Left cardiac atrium (tissue), 4 donors: ENCODE measurements around the gene PTK6. TPM values are rescaled to one million over a fixed set of nuclear protein-coding genes. Genes with fewer than 3 reads are reported as not detected.
A peak's percentile ranks its signal among the peaks of the same experiment; 100 is the strongest.
"Not testable (repeated sequence)": the region's sequence is repeated elsewhere in the genome, so short reads cannot be mapped to it uniquely, and the experiment has no call there.

Experiments
- ATAC-seq, 2 donors: fragments of 200-7000 bp; cut with Tn5 transposase; one replicate each; pipeline ENCODE4 v1.9.1; 2020; ENCODE audit warnings: mild to moderate bottlenecking in 2 of 2, moderate library complexity in 2 of 2
- DNase-seq: peaks from one replicate; pipeline ENCODE4 v3.0.0-alpha.2; 2020
- intact Hi-C, 2 donors: fragments of 100-400 bp; cut with DNase I; formaldehyde crosslinking; loops; one replicate each; pipeline versions ENCODE4 v1.14.1 to v1.15.1; 2022 to 2023
- total RNA-seq, 2 donors: library from RNA; stranded (reverse); fragmentation: NEBNext Ultra II Directional; extraction: Animal tissue kit (Norgen Biotek cat#: 25700); gene quantifications; one replicate each; pipeline ENCODE4 v1.2.1, GENCODE V29; 2021
- donor health status: DM: no; HTN: yes; CAD: no.
- donor health status: DM: no; HTN: yes; CAD: no; lungs with severe emphysema.
- donor health status: DM: yes; HTN: yes; CAD: no.
- donor health status: Dilated cardiomyopathy.

Gene PTK6
- total RNA-seq, 2 donors from 2014 or later, result 0.29 TPM; not detected in 1

GRCh38 chr20:63521602-63522001, 15.6 kb downstream of the PTK6 start:
- DNase-seq, result peak; percentile 25
- ATAC-seq, result no peak
- intact Hi-C loops, result no loop called here

GRCh38 chr20:63520934-63521601, 16.1 kb downstream of the PTK6 start:
- ATAC-seq (peak; percentile 66 to 69), DNase-seq (peak; percentile 80)
- intact Hi-C loops, result loop anchor here in 1 of 2 donors (1.0 kb wide), 1 partner anchor 25 kb away; no protein-coding TSS in a partner anchor

- ATAC-seq (peak; percentile 91 to 94), DNase-seq (peak; percentile 86)
- intact Hi-C loops, result loop anchor here in 1 of 2 donors (1.0 kb wide), 1 partner anchor 24 kb away; no protein-coding TSS in a partner anchor
Observed at GRCh38 chr20:63520504-63520933, 16.7 kb downstream of the PTK6 start, which contains the start of gene PPDPF. Gene PPDPF (plus strand): TSS chr20:63520765. CDS start chr20:63521309, 544 bp downstream.

DNA sequence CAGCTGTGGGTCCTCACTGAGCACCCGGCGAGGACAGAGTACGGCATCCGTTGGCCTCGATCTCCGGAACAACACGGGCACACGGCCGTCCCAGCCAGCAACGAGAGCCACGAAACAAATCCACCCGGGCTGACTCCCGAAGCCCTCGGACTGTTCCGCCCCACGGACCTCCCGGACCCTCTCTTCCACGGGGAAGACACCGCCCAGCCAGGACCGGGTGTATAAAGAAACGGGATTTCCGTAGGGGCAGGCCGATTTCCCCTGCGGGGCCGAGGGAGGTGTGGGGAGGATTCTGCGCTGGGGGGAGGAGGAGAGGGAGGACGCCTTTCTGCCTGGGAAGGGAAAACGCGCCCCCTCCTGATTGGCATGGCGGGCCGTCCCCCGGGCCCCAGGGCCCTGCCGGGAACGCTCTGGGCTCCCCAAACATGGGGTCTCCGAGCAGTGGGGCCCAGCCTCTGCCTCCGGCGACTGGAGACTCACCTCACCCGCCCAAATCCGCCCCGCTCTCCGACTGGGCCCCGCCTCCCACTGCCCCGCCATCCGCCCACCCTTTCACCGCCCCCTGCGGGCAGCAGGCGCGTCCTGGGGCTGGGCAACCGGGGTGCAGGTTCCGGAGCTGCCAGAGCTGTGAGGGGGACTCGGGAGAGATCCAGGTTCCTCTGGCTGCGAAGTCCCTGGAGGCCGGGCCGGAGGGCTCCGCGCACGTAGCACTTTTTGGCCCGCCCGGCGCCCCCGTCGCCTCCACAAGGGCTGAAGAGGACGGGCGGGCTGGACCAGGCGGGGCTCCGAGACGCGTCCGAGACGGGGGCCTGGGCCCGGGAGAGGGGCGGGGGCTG, 17.3 kb downstream of the PTK6 start:
- DNase-seq, result peak; percentile 75
- intact Hi-C loops, result loop anchor here in 1 of 2 donors (1.0 to 10.0 kb wide), 2 partner anchors 24 to 75 kb away; no protein-coding TSS in a partner anchor
- peak; percentile 49 to 73 for ATAC-seq

GRCh38 chr20:63518946-63519667, 18.1 kb downstream of the PTK6 start:
- DNase-seq (peak; percentile 28), ATAC-seq (no peak)
- intact Hi-C loops, result loop anchor here in 1 of 2 donors (10.0 kb wide), 1 partner anchor 74 kb away; no protein-coding TSS in a partner anchor

DNA sequence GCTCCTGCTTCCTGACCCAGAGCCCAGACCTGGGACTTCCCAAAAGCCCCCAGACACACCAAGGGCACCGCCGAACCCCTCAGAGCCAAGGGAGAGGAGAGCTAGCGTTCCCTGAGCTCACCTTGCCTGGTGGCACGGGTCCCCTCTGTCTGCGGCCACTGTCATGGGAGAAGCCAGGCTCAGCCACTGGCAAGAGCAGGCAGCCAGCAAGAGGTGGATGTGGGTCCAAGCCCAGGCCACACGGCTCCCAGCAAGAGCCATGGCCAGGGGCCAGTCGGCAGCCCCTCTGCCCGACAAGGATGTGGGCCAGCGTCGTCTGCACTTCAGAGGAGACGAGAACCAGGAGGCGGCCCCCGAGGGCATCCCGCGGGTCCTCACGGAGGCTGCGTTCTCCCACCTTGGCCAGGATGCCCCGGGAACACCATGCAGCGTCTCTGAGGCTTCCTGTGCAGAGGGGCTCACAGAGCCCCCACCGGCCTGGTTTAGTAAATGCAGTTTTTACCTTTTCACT, 18.8 kb downstream of the PTK6 start:
- peak; percentile 20 for DNase-seq
- ATAC-seq, result no peak
- intact Hi-C loops, result loop anchor here in 1 of 2 donors (10.0 kb wide), 1 partner anchor 74 kb away; no protein-coding TSS in a partner anchor

- peak; percentile 23 for DNase-seq
- ATAC-seq, result no peak
- intact Hi-C loops, result loop anchor here in 1 of 2 donors (10.0 kb wide), 1 partner anchor 73 kb away; no protein-coding TSS in a partner anchor
Observed at GRCh38 chr20:63517376-63518309, 19.5 kb downstream of the PTK6 start.

DNA sequence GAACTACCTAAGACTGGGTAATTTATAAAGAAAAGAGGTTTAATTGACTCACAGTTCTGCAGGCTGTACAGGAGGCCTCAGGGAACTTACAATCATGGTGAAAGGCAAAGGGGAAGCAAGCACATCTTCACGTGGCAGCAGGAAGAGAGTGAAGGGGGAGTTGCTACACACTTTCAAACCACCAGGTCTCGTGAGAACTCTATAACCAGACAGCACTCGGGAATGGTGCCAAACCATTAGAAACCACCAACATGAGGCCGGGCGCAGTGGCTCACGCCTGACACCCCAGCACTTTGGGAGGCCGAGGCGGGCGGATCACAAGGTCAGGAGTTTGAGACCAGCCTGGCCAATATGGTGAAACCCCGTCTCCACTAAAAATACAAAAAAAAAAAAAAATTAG, 22.7 kb downstream of the PTK6 start:
- intact Hi-C loops, result loop anchor here in 1 of 2 donors (10.0 kb wide), 1 partner anchor 70 kb away; no protein-coding TSS in a partner anchor
- not testable (repeated sequence) for ATAC-seq, DNase-seq

DNA sequence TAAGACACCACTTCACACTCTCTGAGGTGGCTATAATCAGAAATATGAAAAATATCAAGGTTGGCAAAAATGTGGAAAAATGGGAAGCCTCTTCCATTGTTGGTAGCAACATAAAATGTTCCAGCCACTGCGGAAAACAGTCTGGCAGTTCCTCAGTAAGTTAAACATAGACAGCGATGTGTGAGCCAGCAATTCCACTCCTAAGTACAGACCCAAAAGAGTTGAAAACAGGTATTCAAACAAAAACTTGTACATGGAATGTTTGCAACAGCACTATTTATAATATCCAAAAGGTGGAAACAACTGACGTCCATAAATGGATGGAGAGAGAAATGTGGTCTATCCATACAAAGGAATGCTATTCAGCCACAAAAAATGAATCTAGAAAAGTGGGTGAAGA, 24.0 kb downstream of the PTK6 start:
- intact Hi-C loops, result loop anchor here in 1 of 2 donors (10.0 kb wide), 1 partner anchor 68 kb away; no protein-coding TSS in a partner anchor
- no peak for ATAC-seq
- no peak for DNase-seq

DNA sequence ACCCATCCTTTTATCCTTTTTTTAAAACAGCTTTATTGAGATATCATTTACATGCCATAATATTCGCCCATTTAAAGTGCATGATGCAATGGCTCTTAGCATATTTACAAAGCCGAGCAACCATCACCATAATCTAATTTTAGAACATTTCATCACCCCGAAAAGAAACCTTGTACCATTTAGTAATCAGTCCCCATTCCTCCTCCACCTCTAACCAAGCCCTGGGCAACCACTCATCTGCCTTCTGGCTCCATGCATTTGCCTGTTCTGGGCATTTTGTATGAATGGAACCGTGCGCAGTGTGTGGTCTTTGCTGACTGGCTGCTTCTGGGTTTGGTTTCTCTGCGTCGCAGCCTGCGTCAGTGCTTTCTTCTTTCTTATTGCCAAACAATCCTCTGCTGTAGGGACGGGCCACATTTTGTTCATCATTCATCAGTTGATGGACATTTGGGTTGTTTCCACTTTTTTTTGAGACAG, 28.1 kb downstream of the PTK6 start:
- DNase-seq (no peak), ATAC-seq (peak in 1 of 2 donors; percentile 34)
- intact Hi-C loops, result no loop called here

- intact Hi-C loops, result no loop called here
Observed at GRCh38 chr20:63508072-63508768, 29.0 kb downstream of the PTK6 start.

GRCh38 chr20:63507083-63507743, 30.0 kb downstream of the PTK6 start:
- ATAC-seq (no peak), DNase-seq (no peak)
- intact Hi-C loops, result no loop called here

More at GRCh38 chr20:63508072-63508768, 29.0 kb downstream of the PTK6 start:
- ATAC-seq, result no peak
- DNase-seq, result no peak

- ATAC-seq (no peak), DNase-seq (no peak)
- intact Hi-C loops, result no loop called here
Observed at GRCh38 chr20:63505723-63506122, 31.5 kb downstream of the PTK6 start.

- intact Hi-C loops, result no loop called here
- DNase-seq (no peak), ATAC-seq (no peak)
Observed at GRCh38 chr20:63505281-63505680, 31.9 kb downstream of the PTK6 start.

GRCh38 chr20:63504642-63505041, 32.5 kb downstream of the PTK6 start:
- DNase-seq (no peak), ATAC-seq (no peak)
- intact Hi-C loops, result no loop called here

GRCh38 chr20:63503524-63503923, 33.7 kb downstream of the PTK6 start:
- intact Hi-C loops, result no loop called here
- ATAC-seq, result no peak
- DNase-seq, result no peak
